NCI-H82 treated with DMSO at 0.1 percent for 48 hours (cell line): Measurements from ENCODE around the gene MNT.

Experiments used
- DNase-seq: peaks from one replicate; lab custom pipeline; 2025; ENCODE audit not compliant: unreplicated experiment; lab: John Stamatoyannopoulos, UW

The MNT gene

DNA sequence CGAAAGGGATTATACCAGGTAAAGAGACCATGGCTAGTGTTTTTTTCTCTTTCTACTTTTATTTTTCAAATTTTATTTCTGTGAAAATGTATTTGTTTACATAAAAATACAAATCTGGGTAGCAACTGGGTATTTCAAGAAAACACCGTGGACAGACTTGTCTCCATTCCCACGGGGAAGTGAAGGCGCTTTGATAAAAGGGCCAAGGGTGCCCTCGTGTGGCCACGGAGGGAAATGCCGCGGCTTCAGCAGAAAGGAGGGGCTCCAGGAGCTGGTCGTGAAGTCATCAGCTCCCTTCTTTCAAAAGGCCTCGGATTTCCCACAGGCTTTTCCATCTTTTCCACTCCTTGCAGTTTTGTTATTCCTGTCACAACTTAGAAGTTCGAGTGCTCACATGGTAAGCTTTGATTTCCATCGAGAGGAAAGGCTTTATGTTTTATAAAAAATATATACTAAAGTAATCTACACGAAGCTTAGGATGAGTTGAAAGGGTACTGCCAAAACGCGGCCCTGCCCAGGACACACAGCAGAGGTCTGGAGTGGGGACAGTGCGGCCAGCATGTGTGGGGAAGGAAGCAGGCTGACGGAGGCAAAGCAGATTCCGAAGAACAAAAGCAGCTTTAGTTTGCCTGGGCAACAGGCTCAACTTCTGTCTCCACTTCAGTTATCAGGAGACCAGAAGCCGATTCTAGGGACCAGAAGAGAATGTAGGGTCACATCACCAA is 15.3 kb upstream of the MNT start:
- peak; percentile 72 for DNase-seq

DNA sequence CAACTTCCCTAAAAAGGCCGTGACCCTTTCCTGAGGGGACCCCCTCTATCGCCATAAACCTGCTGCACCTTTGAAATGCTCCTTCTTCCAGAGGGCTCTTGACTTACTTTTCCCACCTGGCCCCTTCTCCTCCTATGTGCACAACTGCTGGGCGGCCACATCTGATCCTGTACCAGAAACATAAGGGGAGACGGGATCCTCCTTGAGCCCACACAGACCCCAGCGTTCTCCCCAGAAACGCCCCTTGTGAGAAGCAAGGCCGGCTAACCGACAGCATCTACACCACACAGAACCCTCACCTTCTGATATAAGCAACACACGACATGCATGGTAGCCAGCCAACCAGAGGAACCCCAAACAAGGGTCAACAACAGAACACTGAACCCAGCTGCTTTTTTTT is 14.2 kb upstream of the MNT start:
- no peak for DNase-seq

DNA sequence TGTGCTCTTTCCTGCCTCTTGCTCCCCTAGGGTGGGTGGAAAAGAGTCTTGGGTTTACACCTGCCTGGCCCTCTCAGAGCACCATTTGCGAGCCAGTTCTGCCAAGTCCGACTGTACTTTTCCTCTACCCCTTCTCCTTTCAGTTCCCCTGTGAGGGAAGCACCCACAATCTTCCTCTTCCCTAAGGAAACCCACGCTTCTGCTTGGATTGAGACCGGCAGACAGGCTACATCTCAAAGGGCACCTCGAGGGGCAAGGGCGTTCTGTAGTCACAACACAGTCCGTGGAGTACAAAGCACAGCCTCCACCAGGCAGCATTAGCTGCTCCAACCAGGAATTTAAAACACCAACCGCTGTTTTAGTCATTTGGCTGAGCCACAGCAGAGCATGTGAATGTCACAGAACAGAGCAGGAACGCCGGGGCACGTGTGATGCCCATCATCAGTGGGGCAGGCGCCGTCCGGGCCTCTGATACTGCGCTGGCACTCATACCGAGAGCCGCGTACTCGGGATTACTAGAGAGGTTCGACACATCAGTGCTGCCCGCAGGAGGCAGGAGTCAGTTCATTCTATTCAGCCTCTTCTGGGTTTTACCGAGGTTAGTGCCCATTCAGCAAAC is 13.7 kb upstream of the MNT start:
- no peak for DNase-seq

DNA sequence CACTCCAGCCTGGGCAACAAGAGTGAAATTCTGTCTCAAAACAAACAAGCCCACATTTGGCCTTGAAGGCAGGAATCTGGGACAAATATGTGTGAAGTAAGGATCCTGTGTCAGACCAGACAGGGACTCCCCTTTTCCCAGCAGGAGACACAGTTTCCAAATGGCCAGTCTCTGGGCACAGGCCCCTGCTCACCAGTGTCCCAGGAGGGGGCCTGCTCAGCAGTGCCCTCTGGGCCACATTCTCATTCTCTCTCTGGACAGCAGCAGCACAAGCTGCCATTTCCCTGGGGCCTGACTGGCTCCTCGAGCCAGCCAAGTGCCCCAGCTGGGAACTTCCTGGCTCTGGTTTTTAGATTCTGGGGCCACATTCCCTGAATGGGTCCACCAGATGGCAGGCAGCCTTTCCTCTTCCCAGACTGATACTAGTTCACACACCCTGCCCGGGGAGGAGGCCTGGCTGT is 11.7 kb upstream of the MNT start:
- DNase-seq = no peak

DNA sequence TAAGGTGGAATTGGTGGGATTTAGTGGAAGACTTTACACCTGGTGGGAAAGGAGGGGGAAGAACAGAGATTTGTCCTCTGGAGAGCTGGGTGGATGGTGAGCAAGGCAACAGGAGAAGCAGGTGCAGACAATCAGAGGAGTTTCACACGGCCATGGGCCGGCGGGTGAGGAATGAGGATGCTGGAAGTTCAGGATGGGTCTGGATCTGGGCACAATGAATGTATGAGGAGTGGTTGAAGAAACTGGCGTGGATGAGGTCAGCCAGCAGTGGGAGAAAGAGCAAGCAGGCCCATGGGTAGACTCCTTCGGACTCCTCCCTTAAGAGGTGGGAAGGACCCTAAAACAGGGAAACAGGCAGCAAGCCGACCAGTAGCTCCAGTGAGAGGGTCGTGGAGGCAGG is 10.1 kb upstream of the MNT start:
- DNase-seq = no peak

DNA sequence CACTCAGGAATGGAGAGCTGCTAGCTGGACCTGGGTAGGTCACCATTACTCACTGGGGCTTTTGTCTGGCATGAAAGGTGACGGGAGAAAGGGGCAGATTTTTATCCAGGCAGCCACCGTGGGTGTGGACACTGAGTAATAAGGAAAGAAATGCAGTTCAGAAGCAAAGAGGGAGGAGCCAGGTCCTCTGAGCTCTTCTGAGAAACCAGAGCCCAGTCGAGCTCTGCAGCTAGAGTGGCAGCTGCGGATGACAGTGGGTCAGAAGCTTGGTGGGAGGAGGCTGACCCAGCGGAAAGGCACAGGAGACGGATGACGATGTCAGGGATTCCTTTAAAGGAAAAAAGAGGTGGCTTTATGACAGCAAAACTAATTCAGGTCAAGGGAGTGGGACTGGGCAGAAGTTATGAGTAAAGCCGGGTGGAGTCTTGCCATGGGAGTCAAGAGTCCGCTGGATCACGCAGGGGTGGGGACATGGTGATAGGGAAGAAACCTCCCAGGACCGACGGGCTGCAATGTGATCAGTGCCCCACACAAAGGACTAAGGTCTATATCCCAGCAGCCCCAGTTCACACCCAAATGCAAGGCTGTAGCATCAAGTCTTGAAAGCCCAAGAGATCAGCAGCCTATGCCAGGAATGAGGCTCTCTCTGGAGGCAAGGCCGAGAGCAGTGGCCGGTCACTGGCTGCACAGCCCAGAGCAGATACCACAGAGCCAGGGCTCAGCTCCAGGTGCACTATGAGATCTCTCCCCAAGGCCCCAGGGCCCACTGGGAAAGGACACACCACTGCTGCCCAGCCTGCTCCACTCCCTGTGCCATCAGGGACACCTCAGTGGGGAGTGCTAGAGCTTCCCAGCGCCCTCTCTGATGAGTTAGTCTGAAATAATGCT is 6.3 kb upstream of the MNT start:
- DNase-seq = no peak

DNA sequence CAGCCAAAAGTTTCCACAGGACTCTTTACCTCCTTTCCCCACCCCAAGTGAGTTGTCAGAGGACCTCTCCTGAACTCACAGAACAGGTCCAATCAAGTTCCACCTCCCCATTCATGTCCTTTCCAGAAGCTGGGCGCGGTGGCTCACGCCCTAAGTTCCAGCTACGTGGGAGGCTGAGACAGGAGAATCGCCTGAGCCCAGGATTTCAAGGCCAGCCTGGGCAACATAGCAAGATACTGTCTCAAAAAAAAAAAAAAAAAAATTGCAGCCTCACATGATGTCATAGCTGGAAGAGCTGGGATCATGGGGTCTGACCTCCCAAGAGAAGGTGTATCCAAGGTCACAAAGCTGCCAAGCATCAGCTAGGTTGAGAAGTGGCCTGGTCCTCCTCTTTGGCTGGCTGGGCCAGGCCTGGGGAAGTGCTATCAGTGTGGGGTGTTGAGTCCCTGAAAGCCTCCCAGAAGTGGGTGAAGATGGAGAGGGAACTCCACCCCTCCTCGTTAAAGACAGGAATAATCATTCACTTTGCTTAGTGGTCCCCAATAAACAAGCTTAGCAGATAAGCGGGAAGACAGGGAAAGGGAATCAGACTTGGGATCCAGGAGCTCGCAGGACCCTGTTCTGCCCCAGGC is 5.5 kb upstream of the MNT start:
- no peak for DNase-seq

DNA sequence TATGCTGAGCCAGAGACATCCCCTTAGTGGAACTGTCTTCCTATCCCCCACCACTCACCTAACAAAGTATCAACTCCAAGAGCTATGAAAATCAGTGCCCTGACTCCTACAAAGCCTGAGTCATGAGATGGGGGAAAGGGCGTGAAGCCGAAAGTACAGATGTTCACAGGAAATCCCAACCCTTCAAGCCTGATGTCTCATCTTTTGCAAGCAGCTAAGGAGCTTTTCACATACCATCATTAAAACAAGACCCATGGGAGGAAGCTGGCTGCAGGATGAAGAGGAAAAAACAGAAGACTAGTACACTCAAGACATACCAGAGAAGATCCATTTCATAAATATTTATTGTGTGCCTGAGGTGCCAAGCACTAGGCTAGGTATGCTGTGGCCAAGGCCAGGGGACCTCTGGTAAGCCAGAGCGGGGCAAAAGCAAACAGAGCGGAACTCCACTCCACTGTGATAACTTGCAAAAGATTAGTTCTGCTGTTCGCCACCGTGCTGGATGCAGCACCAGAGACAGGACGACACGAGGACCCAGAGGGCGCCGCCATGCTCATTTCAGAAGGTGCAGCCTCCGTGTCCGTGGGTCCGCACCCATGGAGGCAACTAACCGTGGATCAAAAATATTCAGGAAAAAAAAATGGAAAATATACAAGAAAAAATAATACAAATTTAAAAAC is 4.5 kb upstream of the MNT start:
- DNase-seq = peak; percentile 45

DNA sequence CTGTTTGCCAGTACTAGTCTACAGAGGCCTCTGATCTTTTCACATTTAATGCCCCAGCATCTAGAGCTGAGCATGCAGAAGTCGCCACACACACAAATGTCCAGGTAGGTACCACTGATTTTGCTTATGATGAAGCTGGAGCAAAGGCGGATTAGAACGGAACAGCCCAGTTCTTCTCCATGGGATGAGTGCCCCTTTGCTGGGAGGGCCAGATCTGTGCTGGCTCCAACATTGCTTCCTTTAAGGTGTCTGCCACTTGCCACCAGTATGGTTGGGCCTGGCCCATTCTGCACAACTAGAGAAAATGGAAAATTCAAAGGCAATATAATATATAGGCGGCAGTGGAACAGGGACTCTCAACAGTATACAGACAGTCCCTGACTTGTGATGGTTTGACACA is 2.2 kb upstream of the MNT start:
- no peak for DNase-seq

DNA sequence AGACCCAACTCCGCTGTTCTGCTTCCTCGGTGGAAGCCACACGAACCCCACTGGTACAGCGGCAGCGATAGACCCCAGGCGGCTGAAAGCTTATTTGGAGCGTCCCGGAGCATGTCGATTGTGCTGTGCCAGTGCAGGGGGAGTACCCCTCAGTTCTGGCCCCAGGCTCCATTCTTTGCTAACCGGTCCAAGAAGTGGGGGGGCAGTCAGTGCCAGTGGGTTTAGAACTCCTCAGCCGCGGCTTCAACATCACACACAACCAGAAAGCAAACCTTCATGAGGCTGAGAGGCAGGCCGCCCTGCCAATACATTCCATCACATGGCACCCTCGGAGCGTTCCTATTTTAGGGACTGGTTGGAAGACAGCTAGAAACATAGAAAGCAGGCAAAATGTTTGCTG is 1.7 kb upstream of the MNT start:
- DNase-seq = no peak

DNA sequence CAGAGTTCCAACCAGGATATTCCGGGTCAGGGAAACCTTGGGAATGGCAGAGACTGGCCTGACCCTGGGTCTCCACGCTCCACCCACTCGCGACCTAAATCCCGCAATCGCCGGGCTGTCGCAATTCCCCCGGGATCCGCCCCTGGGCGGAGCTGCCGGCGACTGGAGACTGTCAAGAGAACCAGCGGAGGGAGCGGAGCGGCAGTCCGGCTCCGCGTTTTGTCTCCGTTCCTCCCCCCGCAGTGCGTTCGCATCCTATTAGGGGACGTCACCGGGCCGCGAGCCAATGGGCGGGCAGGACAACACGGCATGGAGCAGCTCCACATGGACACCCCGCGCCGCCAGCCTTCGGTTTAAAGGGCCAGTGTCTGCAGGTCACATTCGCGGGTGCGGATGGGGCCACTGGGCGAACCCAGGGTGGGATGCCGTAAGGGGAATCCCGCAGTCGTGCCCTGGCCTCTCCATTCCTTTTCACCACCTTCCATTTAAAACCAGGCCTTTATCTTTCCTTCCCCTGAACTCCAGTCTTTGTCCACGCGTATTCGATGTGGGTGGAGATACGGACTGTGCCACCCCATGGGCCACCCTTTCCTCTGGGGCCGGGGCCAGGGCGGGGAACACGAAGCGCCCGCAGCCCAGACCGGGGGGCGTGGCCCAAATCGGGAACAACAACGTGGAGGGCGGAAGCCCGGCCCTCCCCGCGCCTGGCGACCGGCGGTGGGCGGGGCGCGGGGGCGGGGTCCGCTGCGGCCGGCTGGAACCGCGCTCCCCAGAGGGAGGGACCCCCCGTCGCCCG is 764 bp upstream of the MNT start:
- peak; percentile 98 for DNase-seq

DNA sequence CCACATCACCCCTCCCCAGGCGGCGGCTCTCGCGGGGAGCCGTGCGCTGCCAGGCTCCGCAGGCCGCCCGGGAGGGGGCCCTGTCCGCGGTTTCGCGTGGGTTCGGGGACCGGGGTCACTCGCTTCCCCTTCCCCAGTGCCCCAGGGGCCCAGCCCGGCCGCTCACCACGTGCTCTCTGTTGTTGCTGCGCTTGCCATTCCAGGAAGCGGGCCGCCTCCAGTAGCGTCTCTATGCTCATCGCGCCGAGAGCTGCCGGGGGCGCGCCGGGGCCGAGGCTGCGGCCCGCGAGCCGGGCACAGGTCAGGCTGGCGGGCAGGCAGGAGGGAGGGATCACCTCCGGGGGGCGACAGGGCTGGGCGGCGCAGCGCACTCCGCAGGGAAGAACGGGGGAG is 390 bp downstream of the MNT start:
- DNase-seq = no peak

DNA sequence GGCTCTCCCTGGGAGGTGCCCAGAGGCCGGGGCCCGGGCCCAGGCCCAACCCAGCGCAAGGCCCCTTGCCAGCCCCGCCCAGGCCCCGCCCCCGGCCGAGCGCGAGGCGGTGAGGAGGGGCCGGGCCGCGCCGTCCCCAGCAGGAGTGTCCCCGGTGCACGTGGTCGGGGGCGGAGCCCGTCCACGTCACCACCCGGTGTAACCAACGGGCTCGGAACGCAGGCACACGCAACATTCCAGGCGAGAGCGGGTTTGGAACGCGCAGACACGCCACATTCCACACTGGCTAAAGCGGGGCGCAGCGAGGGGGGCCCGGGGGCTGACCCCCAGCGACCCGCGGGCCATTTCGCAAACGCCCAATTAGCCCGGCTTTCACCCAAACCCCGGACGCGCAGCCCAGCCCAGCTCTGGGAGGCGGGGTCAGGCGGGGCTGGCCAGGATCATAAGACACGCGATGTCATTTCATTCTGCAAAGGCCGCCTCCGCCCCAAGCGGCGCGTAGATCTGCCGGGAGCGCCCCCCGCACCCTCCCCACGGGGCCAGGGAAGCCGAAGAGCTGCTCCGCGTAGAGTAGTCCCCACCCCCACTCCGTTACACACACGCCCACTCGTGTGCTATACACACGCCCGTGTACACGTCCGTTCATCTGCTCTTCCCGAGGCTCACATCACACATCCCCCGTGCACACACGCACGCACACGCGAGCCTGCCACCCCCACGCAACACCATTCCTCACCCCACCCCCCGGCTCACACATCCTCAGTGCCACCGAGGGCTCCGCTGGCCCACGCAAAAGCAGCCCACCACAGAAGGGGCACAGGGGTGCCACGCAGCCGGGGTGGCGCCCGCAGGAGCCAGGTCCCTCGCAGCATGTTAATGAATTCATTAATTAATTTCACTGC is 1.0 kb downstream of the MNT start:
- peak; percentile 90 for DNase-seq

DNA sequence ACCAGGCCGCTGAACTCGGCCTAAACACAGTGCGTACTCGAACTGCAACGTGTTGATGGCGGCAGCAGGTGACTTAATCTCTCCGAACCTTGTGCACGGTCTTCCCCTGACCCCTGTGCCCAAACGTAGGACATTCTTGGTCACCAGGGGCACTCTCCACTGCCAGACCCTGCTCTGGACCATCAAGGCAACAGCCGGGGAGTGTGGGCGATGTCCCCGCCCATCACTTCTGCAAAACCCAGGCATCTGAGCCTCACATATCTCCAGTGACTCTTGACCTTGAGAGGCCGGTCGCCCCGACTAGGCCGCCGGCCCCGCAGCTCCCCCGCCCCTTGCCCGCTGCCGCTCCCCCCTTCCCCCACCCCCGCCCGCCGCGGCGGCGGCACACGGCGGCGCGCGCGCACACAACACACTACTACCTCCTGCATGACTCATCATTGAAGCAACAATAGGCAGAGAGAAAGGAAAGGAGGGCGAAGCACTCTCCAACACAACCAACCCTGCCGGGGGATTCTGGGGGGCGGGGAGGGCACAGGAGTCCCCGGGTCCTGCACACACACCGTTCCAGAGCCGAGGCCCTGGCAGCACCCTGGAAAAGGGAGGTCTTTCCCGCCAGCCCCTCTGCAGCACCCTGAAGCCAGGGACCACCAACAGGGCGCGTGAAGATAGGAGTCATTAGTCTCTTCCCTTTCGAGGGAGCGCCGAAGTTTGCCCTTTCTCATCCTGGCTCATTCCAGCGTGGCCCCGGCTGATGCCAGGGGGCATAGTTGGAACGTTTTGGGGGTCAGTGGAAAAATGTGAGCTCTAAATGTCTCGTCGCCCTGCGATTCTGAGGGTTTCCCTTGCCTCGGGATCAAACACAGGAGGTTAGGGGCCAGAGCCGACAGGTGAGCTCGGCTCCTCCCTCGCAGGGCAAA is 1.9 kb downstream of the MNT start:
- no peak for DNase-seq

DNA sequence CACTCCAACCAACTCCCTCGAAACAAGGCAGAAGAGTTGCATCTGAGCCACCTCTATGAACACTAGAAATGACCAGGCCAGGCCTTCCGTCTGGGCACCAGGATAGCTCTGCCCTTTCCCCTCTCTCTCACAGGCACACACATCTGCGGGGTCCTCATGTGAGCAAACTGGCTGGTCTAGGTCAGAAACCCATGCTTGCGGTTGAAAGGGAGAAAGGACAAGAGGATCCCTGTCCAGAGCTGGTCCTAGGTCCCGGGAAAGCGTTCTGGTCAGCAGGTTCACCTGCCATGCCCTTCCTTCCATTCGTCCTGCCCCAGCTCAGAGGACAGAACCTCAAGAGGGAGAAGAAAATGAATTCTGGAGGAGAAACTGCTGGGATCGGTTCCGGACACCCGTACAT is 2.7 kb downstream of the MNT start:
- no peak for DNase-seq

DNA sequence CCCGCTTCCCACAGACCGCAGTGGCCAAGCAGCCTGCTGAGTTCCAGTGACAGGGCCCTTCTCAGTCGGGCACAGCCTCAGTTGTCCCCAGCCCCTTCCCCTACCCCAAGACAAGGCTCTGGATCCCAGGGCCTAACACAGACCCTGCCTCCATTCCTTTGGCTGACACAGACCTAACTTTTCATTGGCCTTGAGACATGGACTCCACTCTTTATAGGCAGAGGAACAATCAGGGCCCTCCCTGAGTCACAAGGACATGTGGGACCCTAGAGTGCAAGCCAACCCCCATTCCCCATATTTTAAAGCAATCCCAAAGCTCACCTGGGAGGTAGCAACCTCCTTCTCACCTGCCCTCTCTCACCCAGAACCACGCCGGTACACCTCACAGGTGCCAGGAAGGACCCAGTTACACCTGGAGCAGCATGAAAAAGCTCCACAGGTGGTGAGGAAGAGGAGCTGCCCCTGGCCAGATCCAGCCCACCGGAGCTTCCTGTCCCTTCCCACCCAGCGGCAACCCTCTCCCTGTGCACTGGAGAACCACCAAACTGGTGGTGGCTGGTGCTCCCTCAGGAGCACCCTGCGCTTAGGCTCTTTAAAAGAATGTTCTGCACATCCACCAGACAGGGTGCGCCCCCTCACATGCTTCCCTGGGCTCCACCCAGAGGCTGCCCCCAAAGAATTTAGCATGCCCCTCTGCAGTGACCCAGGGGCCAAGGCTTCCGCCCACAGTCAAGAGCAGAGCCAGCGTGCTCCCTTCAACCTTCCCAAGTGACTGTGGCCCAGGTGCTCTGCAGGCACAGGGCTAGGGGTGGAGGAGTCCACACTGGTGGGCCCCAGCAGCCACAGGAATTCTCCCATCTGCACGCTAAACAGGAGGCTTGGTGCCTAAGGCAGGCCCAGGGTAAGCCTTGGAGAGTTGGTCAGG is 3.4 kb downstream of the MNT start:
- no peak for DNase-seq
